ENCODE measurements around the gene APBA2. TPM values are rescaled to one million over a fixed set of nuclear protein-coding genes. Genes with fewer than 3 reads are reported as not detected.

The APBA2 gene
- total RNA-seq, 2 donors from 2014 or later, result 0.77 to 1.0 TPM

DNA sequence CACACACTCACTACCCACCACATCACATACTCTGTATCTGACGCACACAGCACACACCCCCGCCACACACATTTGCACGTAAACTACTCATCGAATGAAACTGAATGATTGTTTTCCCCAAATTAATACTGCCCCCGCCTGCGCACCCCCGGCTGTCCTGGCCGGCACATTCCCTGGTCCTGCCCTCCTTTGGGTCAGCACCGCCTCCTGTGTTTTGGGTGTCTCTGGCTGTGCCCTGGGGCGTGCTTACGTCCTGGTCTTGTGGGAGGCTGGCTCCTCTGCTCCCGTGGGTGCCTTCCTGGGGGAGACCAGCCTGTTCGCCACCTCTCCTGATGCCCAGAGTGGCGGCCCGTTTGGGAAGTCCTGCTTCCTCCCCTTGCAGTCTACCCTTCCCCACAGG lies 30.2 kb downstream of the APBA2 start:
- DNase-seq, result no peak
- intact Hi-C loops (cut with DNase I), result no loop called here
- no peaks in the 10 kb centered on the region for H3K4me1 ChIP-seq
- TF ChIP-seq, protein P1, sequence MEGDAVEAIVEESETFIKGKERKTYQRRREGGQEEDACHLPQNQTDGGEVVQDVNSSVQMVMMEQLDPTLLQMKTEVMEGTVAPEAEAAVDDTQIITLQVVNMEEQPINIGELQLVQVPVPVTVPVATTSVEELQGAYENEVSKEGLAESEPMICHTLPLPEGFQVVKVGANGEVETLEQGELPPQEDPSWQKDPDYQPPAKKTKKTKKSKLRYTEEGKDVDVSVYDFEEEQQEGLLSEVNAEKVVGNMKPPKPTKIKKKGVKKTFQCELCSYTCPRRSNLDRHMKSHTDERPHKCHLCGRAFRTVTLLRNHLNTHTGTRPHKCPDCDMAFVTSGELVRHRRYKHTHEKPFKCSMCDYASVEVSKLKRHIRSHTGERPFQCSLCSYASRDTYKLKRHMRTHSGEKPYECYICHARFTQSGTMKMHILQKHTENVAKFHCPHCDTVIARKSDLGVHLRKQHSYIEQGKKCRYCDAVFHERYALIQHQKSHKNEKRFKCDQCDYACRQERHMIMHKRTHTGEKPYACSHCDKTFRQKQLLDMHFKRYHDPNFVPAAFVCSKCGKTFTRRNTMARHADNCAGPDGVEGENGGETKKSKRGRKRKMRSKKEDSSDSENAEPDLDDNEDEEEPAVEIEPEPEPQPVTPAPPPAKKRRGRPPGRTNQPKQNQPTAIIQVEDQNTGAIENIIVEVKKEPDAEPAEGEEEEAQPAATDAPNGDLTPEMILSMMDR (IDR thresholded peaks at IDR 0.05), result no peak
- no peaks in the 10 kb centered on the region for H3K9me3 ChIP-seq
- no peak overlapping the region for H3K4me3 ChIP-seq
- H3K36me3 ChIP-seq, result no peaks in the 10 kb centered on the region
- no peak overlapping the region for H3K9ac ChIP-seq (ENCODE audit: low read depth in 2 of 2, low read length in 2 of 2)
- no peaks in the 10 kb centered on the region for H3K27me3 ChIP-seq
- no peak overlapping the region for H3K27ac ChIP-seq

DNA sequence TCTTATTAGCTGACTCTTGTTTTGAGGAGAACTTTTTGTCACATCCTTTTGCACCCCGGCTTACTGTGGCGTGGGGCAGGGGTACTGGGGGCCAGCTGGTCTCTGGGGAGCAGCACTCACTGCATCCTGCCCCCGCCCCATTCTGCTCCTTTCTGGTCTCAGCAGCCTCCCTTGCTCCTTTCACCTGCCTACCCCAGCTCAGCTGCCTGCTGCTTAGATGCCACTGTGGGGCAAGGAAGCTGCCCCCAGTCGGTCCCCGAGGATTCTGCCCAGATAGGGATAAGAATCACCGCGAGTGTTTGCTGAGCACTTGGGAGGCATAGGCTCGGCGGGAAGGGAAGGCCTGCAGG lies 32.0 kb downstream of the APBA2 start:
- Histone ChIP-seq H3K36me3 (no peaks in the 10 kb centered on the region), H3K4me3 (no peak overlapping the region), H3K27ac (no peak overlapping the region), H3K4me1 (no peaks in the 10 kb centered on the region), H3K9me3 (no peaks in the 10 kb centered on the region), H3K9ac (ENCODE audit: low read depth in 2 of 2, low read length in 2 of 2) (no peak overlapping the region), H3K27me3 (no peaks in the 10 kb centered on the region)
- no peak for DNase-seq
- intact Hi-C loops (cut with DNase I), result no loop called here
- TF ChIP-seq, protein P1 (IDR thresholded peaks at IDR 0.05), result no peak

DNA sequence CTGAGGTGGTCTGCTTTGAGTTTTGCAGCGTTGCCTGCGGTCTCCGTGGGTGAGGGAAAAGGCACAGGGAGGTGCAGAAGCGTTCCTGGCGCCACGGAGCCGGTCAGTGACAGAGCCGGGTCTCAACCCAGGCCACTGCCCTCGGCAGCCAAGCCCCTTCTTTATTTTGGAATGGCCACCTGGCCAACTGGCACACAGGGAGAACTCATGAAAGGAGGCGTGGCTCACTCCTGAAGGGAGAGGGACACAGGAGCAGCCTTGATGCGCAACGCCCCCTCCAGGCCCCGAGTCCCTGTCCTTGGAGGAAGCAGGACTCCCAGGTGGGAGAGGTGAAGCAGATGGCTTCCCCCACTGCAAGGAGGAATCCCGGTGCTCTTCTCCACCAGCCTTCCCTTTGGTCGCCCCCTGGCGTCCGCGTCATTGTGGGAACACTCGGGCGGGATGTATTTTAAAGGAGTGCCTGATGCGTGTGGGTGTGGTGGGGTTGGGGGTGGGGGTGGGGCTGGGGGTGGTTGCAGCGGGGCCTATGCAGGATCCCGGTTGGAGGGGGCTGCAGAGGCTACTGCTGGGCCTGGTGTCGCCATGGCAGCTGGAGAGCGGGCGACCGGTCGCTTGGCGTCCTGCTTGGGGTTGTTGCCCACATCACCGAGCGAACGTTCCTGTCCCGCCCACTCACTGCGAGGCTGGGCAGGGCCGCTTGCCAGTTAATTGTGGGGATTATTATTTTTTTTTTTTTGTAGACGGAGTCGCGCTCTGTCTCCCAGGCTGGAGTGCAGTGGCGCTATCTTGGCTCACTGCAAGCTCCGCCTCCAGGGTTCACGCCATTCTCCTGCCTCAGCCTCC lies 32.6 kb downstream of the APBA2 start:
- TF ChIP-seq, protein P1 (IDR thresholded peaks at IDR 0.05), result no peak
- Histone ChIP-seq H3K27ac (no peak overlapping the region), H3K4me3 (no peak overlapping the region), H3K36me3 (no peaks in the 10 kb centered on the region), H3K27me3 (no peaks in the 10 kb centered on the region), H3K9me3 (no peaks in the 10 kb centered on the region), H3K9ac (ENCODE audit: low read depth in 2 of 2, low read length in 2 of 2) (no peak overlapping the region), H3K4me1 (no peaks in the 10 kb centered on the region)
- DNase-seq, result no peak
- intact Hi-C loops (cut with DNase I), result no loop called here

DNA sequence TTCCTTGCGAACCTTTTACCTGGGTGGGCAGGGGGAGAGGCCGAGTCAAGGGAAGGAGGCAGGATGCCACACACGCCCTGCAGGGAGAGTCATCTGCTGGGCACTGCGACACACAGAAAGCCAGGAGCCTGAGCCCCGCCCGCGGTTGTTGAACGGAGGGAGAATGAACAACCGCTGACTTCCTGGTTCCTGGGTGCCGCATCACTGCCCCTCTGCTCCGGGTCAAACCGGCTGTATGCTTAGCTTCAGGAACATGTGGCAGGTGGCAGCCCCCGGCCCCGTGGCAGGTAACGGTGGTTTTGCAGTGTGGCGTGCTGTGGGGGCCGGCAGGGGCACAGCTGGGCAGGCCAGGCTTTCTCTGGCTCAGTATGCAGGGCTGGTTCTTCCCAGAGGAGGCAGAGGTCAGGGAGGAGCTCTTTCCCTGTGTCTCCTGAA lies 33.4 kb downstream of the APBA2 start:
- H3K27ac ChIP-seq, result no peak overlapping the region
- no peak for DNase-seq
- H3K4me1 ChIP-seq, result no peaks in the 10 kb centered on the region
- no peaks in the 10 kb centered on the region for H3K36me3 ChIP-seq
- no peaks in the 10 kb centered on the region for H3K27me3 ChIP-seq
- TF ChIP-seq, protein P1 (IDR thresholded peaks at IDR 0.05), result no peak
- intact Hi-C loops (cut with DNase I), result no loop called here
- H3K4me3 ChIP-seq, result no peak overlapping the region
- no peaks in the 10 kb centered on the region for H3K9me3 ChIP-seq
- H3K9ac ChIP-seq (ENCODE audit: low read depth in 2 of 2, low read length in 2 of 2), result no peak overlapping the region

GRCh38 chr15:28919679-28920655 lies 34.2 kb downstream of the APBA2 start:
- Histone ChIP-seq H3K36me3 (no peaks in the 10 kb centered on the region), H3K27me3 (no peaks in the 10 kb centered on the region), H3K9me3 (no peaks in the 10 kb centered on the region), H3K4me3 (no peak overlapping the region), H3K27ac (no peak overlapping the region), H3K4me1 (no peaks in the 10 kb centered on the region), H3K9ac (ENCODE audit: low read depth in 2 of 2, low read length in 2 of 2) (no peak overlapping the region)
- TF ChIP-seq, protein P1 (IDR thresholded peaks at IDR 0.05), result no peak
- intact Hi-C loops (cut with DNase I), result no loop called here
- no peak for DNase-seq

Measured in colonic mucosa (tissue), 4 donors.